GM23338 (cell line): ENCODE measurements around the gene SLC25A44. TPM values are rescaled to one million over a fixed set of nuclear protein-coding genes. Genes with fewer than 3 reads are reported as not detected.

ENCODE experiments used
- ATAC-seq: fragments of 200-7000 bp; cut with Tn5 transposase; 3 replicates; pipeline ENCODE4 v1.9.1; 2020
- DNase-seq: peaks from one replicate; pipeline ENCODE4 v3.0.0-alpha.2; 2015; ENCODE audit warnings: low spot score
- H2AFZ ChIP-seq: fragments of 200-600 bp; sonication (generic); 2 replicates; pipeline ENCODE4 v1.8.0; 2016; ENCODE audit warnings: antibody characterized with exemption, mild to moderate bottlenecking, moderate library complexity
- H3F3A ChIP-seq: fragments of 200-600 bp; sonication (generic); replicated peaks from 2 replicates; pipeline ENCODE4 v1.8.0; 2017; ENCODE audit warnings: antibody characterized with exemption, mixed run types, low read depth
- H3K27ac ChIP-seq: fragments of 200-600 bp; sonication (generic); 2 replicates; pipeline ENCODE4 v1.6.1; 2016; ENCODE audit warnings: low read depth
- H3K27me3 ChIP-seq: fragments of 200-600 bp; sonication (generic); 2 replicates; pipeline ENCODE4 v1.8.0; 2016; ENCODE audit warnings: mild to moderate bottlenecking, mixed run types, moderate library complexity; ENCODE audit not compliant: insufficient read depth
- H3K36me3 ChIP-seq: fragments of 200-600 bp; sonication (generic); 2 replicates; pipeline ENCODE4 v1.8.0; 2016; ENCODE audit warnings: mild to moderate bottlenecking; ENCODE audit not compliant: insufficient read depth
- H3K4me1 ChIP-seq: fragments of 200-600 bp; sonication (generic); 2 replicates; pipeline ENCODE4 v1.8.0; 2016; ENCODE audit warnings: mild to moderate bottlenecking, moderate library complexity; ENCODE audit not compliant: insufficient read depth
- H3K4me2 ChIP-seq: fragments of 200-600 bp; sonication (generic); 2 replicates; pipeline ENCODE4 v1.7.1; 2017; ENCODE audit warnings: mixed run types
- H3K4me3 ChIP-seq: fragments of 200-600 bp; sonication (generic); 2 replicates; pipeline ENCODE4 v1.6.1; 2016; ENCODE audit warnings: mixed run types
- H3K79me2 ChIP-seq: fragments of 200-600 bp; sonication (generic); replicated peaks from 2 replicates; pipeline ENCODE4 v1.8.0; 2017; ENCODE audit warnings: mild to moderate bottlenecking; ENCODE audit not compliant: insufficient read depth
- H3K9me2 ChIP-seq: fragments of 200-600 bp; sonication (generic); 2 replicates; pipeline ENCODE4 v1.8.0; 2017; ENCODE audit not compliant: insufficient read depth
- H4K20me1 ChIP-seq: fragments of 200-600 bp; sonication (generic); replicated peaks from 2 replicates; pipeline ENCODE4 v1.8.0; 2017; ENCODE audit warnings: mild to moderate bottlenecking; ENCODE audit not compliant: insufficient read depth
- H3K27ac Mint-ChIP-seq: 2 replicates; pipeline ENCODE4 v1.8.0; 2020; ENCODE audit warnings: inconsistent platforms, mild to moderate bottlenecking, moderate library complexity, mixed read lengths
- H3K27me3 Mint-ChIP-seq: 3 replicates; pipeline ENCODE4 v1.8.0; 2022; ENCODE audit warnings: low read depth, mild to moderate bottlenecking, moderate library complexity, mixed read lengths, inconsistent platforms; ENCODE audit not compliant: insufficient read depth, poor library complexity
- H3K36me3 Mint-ChIP-seq: 3 replicates; pipeline ENCODE4 v1.8.0; 2021; ENCODE audit warnings: low read depth, mild to moderate bottlenecking, inconsistent platforms, moderate library complexity, mixed read lengths
- H3K4me1 Mint-ChIP-seq: 3 replicates; pipeline ENCODE4 v1.8.0; 2020; ENCODE audit warnings: mild to moderate bottlenecking, inconsistent platforms, mixed read lengths
- H3K4me3 Mint-ChIP-seq: 3 replicates; pipeline ENCODE4 v1.8.0; 2021; ENCODE audit warnings: moderate library complexity, mild to moderate bottlenecking, inconsistent platforms, mixed read lengths
- H3K9me3 Mint-ChIP-seq: 3 replicates; pipeline ENCODE4 v1.8.0; 2020; ENCODE audit warnings: moderate library complexity, mild to moderate bottlenecking, inconsistent platforms, mixed read lengths
- CREB1 ChIP-seq: fragments of 250-450 bp; sonication (Bioruptor Pico); IDR thresholded peaks from 2 replicates; pipeline ENCODE4 v1.5.0; 2020; ENCODE audit warnings: low read depth, mild to moderate bottlenecking, moderate library complexity
- EZH2 ChIP-seq: fragments of 200-600 bp; sonication (generic); IDR thresholded peaks from one replicate; pipeline ENCODE4 v1.8.0; 2017; ENCODE audit warnings: antibody characterized with exemption, mild to moderate bottlenecking, low read depth; ENCODE audit not compliant: unreplicated experiment
- JUNB ChIP-seq: IDR thresholded peaks from one replicate; pipeline ENCODE4 v1.6.1; 2016; ENCODE audit warnings: antibody characterized with exemption; ENCODE audit not compliant: unreplicated experiment
- NANOG ChIP-seq: IDR thresholded peaks from 2 replicates; pipeline ENCODE4 v1.6.1; 2016; ENCODE audit warnings: antibody characterized with exemption, borderline replicate concordance
- POLR2AphosphoS5 ChIP-seq: IDR thresholded peaks from 2 replicates; pipeline ENCODE4 v1.6.1; 2016; ENCODE audit warnings: antibody characterized with exemption, low read depth
- REST ChIP-seq: IDR thresholded peaks from one replicate; pipeline ENCODE4 v1.6.1; 2018; ENCODE audit warnings: antibody characterized with exemption; ENCODE audit not compliant: unreplicated experiment
- STAT1 ChIP-seq: IDR thresholded peaks from one replicate; pipeline ENCODE4 v1.6.1; 2016; ENCODE audit warnings: antibody characterized with exemption; ENCODE audit not compliant: unreplicated experiment
- ZNF114 ChIP-seq: fragments of 250-450 bp; sonication (Bioruptor Pico); IDR thresholded peaks from 2 replicates; pipeline ENCODE4 v1.5.0; 2020; ENCODE audit warnings: mild to moderate bottlenecking, moderate library complexity
- polyA plus RNA-seq: library from polyadenylated mRNA; unstranded; fragments of >200 nt; fragmentation: Nextera tagmentation; extraction: Ambion mirVana; gene quantifications from 2 replicates; pipeline ENCODE4 v1.2.1, GENCODE V29; 2016
- total RNA-seq: library from RNA; depleted of rRNA; stranded (reverse); fragments of >200 nt; shearing (Covaris generic); gene quantifications from 2 replicates; pipeline ENCODE4 v1.2.3, GENCODE V29; 2014
- TF ChIP-seq, protein P1 (sequence below): fragments of 250-450 bp; sonication (Bioruptor Pico); IDR thresholded peaks from 2 replicates; pipeline ENCODE4 v1.5.0; 2020; ENCODE audit warnings: mild to moderate bottlenecking, moderate library complexity
- TF ChIP-seq, protein P2 (sequence below): IDR thresholded peaks from 2 replicates; pipeline ENCODE4 v1.6.1; 2016; ENCODE audit warnings: antibody characterized with exemption

Gene SLC25A44
- total and polyA plus RNA-seq, 2 experiments from 2014 or later: 7.0 to 25.1 TPM

DNA sequence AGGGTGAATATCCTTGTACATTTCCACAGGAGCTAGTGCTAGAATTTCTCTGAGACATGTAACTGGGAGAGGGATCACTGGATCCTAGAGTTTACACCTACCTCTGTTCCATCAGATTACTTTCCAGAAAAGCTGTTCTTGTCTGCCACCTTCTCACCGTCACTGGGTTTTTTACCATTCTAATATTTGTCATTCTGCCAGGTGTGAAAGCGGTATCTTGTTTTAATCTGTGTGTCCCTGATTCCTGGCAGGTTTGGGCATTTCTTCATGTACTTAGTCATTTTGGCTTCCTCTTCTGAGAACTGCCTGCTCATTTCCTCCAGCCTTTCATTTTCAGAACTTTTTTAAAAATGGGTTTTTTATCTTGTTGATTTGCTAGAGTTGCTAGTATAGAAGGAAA, 24.0 kb downstream of the SLC25A44 start:
- H3K36me3 ChIP-seq: 0 out of 2 replicates have a peak, but pooled peaks cover 5% of the 10 kb centered on the region
- DNase-seq (no peak), ATAC-seq (no peak)
- Mint-ChIP-seq H3K27ac (0 out of 2 replicates have a peak overlapping the region, but pooled peaks have one; percentile 40), H3K4me1 (peaks cover 6% of the 10 kb centered on the region), H3K9me3 (no peaks in the 10 kb centered on the region), H3K36me3 (peaks cover 46% of the 10 kb centered on the region), H3K27me3 (peaks cover 8% of the 10 kb centered on the region), H3K4me3 (no peak overlapping the region)
- TF ChIP-seq REST: no peak
- no peak for TF ChIP-seq EZH2
- no peak for TF ChIP-seq NANOG
- TF ChIP-seq POLR2AphosphoS5: no peak
- TF ChIP-seq ZNF114 (CRISPR knock-in tag): no peak
- peaks cover 9% of the 10 kb centered on the region; the same call in 1 of the 2 replicates for H3F3A ChIP-seq
- peaks cover 10% of the 10 kb centered on the region for H3K4me1 ChIP-seq
- H3K27ac ChIP-seq: 0 out of 2 replicates have a peak overlapping the region, but pooled peaks have one; percentile 36
- no peaks in the 10 kb centered on the region for H3K27me3 ChIP-seq
- H4K20me1 ChIP-seq: peaks cover 17% of the 10 kb centered on the region; the same call in 1 of the 2 replicates
- H3K79me2 ChIP-seq: peaks cover 67% of the 10 kb centered on the region
- no peak overlapping the region for H2AFZ ChIP-seq
- H3K4me3 ChIP-seq: no peak overlapping the region
- no peak overlapping the region for H3K4me2 ChIP-seq
- no peaks in the 10 kb centered on the region for H3K9me2 ChIP-seq

DNA sequence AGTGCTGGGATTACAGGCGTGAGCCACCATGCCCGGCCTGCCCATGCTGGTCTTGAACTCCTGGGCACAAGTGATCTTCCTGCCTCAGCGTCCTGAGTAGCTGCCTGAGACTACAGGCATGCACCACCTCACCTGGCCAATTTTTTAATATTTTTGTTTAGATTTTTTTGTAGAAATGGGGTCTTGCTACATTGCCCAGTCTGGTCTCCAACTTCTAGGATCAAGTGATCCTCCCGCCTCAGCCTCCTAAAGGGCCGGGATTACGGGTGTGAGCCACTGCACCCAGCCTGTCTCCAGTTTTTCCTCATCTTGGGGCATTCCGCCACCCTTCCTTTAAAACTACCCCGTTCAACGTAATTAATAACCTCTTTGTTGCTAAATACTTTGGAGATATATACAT, 26.3 kb downstream of the SLC25A44 start:
- H3K9me2 ChIP-seq: no peaks in the 10 kb centered on the region
- peaks cover 1% of the 10 kb centered on the region for H3K27me3 Mint-ChIP-seq
- peaks cover 11% of the 10 kb centered on the region; the same call in 1 of the 2 replicates for H3F3A ChIP-seq
- peaks cover 49% of the 10 kb centered on the region for H3K79me2 ChIP-seq
- H3K36me3 ChIP-seq: 0 out of 2 replicates have a peak, but pooled peaks cover 11% of the 10 kb centered on the region
- no peaks in the 10 kb centered on the region for H3K27me3 ChIP-seq
- H2AFZ ChIP-seq: no peak overlapping the region
- no peaks in the 10 kb centered on the region for H3K9me3 Mint-ChIP-seq
- H3K36me3 Mint-ChIP-seq: peaks cover 54% of the 10 kb centered on the region
- no peak overlapping the region; the same call in 1 of the 2 replicates for H3K27ac ChIP-seq
- ATAC-seq (no peak), DNase-seq (no peak)
- H3K4me2 ChIP-seq: no peak overlapping the region
- H3K4me1 Mint-ChIP-seq: peaks cover under 1% of the 10 kb centered on the region; the same call in 1 of the 3 replicates
- H3K27ac Mint-ChIP-seq: no peak overlapping the region
- H3K4me1 ChIP-seq: no peaks in the 10 kb centered on the region
- H4K20me1 ChIP-seq: peaks cover 14% of the 10 kb centered on the region; the same call in 1 of the 2 replicates
- H3K4me3 ChIP-seq: no peak overlapping the region
- H3K4me3 Mint-ChIP-seq: no peak overlapping the region
- TF ChIP-seq, protein P1, sequence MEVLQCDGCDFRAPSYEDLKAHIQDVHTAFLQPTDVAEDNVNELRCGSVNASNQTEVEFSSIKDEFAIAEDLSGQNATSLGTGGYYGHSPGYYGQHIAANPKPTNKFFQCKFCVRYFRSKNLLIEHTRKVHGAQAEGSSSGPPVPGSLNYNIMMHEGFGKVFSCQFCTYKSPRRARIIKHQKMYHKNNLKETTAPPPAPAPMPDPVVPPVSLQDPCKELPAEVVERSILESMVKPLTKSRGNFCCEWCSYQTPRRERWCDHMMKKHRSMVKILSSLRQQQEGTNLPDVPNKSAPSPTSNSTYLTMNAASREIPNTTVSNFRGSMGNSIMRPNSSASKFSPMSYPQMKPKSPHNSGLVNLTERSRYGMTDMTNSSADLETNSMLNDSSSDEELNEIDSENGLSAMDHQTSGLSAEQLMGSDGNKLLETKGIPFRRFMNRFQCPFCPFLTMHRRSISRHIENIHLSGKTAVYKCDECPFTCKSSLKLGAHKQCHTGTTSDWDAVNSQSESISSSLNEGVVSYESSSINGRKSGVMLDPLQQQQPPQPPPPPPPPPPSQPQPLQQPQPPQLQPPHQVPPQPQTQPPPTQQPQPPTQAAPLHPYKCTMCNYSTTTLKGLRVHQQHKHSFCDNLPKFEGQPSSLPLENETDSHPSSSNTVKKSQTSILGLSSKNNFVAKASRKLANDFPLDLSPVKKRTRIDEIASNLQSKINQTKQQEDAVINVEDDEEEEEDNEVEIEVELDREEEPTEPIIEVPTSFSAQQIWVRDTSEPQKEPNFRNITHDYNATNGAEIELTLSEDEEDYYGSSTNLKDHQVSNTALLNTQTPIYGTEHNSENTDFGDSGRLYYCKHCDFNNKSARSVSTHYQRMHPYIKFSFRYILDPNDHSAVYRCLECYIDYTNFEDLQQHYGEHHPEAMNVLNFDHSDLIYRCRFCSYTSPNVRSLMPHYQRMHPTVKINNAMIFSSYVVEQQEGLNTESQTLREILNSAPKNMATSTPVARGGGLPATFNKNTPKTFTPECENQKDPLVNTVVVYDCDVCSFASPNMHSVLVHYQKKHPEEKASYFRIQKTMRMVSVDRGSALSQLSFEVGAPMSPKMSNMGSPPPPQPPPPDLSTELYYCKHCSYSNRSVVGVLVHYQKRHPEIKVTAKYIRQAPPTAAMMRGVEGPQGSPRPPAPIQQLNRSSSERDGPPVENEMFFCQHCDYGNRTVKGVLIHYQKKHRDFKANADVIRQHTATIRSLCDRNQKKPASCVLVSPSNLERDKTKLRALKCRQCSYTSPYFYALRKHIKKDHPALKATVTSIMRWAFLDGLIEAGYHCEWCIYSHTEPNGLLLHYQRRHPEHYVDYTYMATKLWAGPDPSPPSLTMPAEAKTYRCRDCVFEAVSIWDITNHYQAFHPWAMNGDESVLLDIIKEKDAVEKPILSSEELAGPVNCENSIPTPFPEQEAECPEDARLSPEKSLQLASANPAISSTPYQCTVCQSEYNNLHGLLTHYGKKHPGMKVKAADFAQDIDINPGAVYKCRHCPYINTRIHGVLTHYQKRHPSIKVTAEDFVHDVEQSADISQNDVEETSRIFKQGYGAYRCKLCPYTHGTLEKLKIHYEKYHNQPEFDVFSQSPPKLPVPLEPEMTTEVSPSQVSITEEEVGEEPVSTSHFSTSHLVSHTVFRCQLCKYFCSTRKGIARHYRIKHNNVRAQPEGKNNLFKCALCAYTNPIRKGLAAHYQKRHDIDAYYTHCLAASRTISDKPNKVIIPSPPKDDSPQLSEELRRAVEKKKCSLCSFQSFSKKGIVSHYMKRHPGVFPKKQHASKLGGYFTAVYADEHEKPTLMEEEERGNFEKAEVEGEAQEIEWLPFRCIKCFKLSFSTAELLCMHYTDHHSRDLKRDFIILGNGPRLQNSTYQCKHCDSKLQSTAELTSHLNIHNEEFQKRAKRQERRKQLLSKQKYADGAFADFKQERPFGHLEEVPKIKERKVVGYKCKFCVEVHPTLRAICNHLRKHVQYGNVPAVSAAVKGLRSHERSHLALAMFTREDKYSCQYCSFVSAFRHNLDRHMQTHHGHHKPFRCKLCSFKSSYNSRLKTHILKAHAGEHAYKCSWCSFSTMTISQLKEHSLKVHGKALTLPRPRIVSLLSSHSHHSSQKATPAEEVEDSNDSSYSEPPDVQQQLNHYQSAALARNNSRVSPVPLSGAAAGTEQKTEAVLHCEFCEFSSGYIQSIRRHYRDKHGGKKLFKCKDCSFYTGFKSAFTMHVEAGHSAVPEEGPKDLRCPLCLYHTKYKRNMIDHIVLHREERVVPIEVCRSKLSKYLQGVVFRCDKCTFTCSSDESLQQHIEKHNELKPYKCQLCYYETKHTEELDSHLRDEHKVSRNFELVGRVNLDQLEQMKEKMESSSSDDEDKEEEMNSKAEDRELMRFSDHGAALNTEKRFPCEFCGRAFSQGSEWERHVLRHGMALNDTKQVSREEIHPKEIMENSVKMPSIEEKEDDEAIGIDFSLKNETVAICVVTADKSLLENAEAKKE: no peak
- TF ChIP-seq CREB1 (CRISPR knock-in tag): no peak
- no peak for TF ChIP-seq POLR2AphosphoS5
- TF ChIP-seq NANOG: no peak
- no peak for TF ChIP-seq JUNB
- TF ChIP-seq, protein P2, sequence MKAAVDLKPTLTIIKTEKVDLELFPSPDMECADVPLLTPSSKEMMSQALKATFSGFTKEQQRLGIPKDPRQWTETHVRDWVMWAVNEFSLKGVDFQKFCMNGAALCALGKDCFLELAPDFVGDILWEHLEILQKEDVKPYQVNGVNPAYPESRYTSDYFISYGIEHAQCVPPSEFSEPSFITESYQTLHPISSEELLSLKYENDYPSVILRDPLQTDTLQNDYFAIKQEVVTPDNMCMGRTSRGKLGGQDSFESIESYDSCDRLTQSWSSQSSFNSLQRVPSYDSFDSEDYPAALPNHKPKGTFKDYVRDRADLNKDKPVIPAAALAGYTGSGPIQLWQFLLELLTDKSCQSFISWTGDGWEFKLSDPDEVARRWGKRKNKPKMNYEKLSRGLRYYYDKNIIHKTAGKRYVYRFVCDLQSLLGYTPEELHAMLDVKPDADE: no peak
- TF ChIP-seq STAT1: no peak
- no peak for TF ChIP-seq ZNF114 (CRISPR knock-in tag)
